K562 (cell line): ENCODE data around the gene WTAP. TPM values are rescaled to one million over a fixed set of nuclear protein-coding genes. Genes with fewer than 3 reads are reported as not detected.

Experiments
- GATA2 ChIP-seq: sonication (generic); formaldehyde crosslinking; IDR thresholded peaks from 2 replicates; pipeline ENCODE4 v1.4.0; 2020; ENCODE audit warnings: mild to moderate bottlenecking, missing genetic modification reagents
- GTF2E2 ChIP-seq: fragments of 200-800 bp; sonication (Bioruptor generic); IDR thresholded peaks from 2 replicates; pipeline ENCODE4 v1.6.1; 2016; ENCODE audit warnings: missing genetic modification characterization, missing compliant biosample characterization
- SAP30 ChIP-seq: fragments of 200-600 bp; sonication (generic); IDR thresholded peaks from 2 replicates; pipeline ENCODE4 v1.6.1; 2012; ENCODE audit warnings: borderline replicate concordance, low read depth, mild to moderate bottlenecking, moderate library complexity, low read length, control low read depth, inconsistent platforms; ENCODE audit not compliant: insufficient read depth, poor library complexity, severe bottlenecking
- SMAD1 ChIP-seq: fragments of 150-350 bp; IDR thresholded peaks from 2 replicates; pipeline ENCODE4 v1.6.1; 2014; ENCODE audit warnings: low read length, low read depth; ENCODE audit not compliant: partially characterized antibody
- SREBF1 ChIP-seq: fragments of 150-350 bp; IDR thresholded peaks from 2 replicates; pipeline ENCODE4 v1.6.1; 2014; ENCODE audit warnings: antibody characterized with exemption, low read depth, low read length, borderline replicate concordance
- SREBF2 ChIP-seq: sonication (generic); formaldehyde crosslinking; IDR thresholded peaks from 2 replicates; pipeline ENCODE4 v1.4.0; 2020; ENCODE audit warnings: mild to moderate bottlenecking, missing genetic modification reagents
- ZBTB7A ChIP-seq: IDR thresholded peaks from 2 replicates; pipeline ENCODE4 v1.6.1; 2011; ENCODE audit warnings: low read depth, mild to moderate bottlenecking, low read length, moderate library complexity, borderline replicate concordance; ENCODE audit not compliant: control insufficient read depth
- polyA plus RNA-seq, 8 experiments: library from polyadenylated mRNA; depleted of rRNA in 4 of 8; stranded (reverse) in 5 of 8; unstranded in 3 of 8; fragments of >200 nt; fragmentation: Nextera tagmentation in 2 of 8; fragmentation: Illumina TruSeq in 1 of 8; extraction: Ambion mirVana in 2 of 8; extraction: Trizol in 1 of 8; gene quantifications; 2 replicates each; pipeline versions ENCODE4 v1.2.1 to v1.2.3, GENCODE V29; 2011 to 2014; ENCODE audit warnings: inconsistent platforms in 1 of 8, missing spikeins in 1 of 8
- total RNA-seq, 7 experiments: library from RNA; depleted of rRNA in 6 of 7; stranded (reverse); fragments of >200 nt in 6 of 7; fragmentation: Illumina TruSeq in 2 of 7; extraction: Trizol in 2 of 7; gene quantifications; 2 replicates each; pipeline versions ENCODE4 v1.2.1 to v1.2.3, GENCODE V29; 2011 to 2021; ENCODE audit warnings: low replicate concordance in 1 of 7
- TF ChIP-seq, protein P1 (sequence below), 2 experiments: IDR thresholded peaks; 2 replicates each; pipeline ENCODE4 v1.6.1; 2011; ENCODE audit warnings: borderline replicate concordance in 1 of 2, control low read depth in 1 of 2, low read depth in 1 of 2, low read length in 1 of 2, mild to moderate bottlenecking in 1 of 2, mixed read lengths in 1 of 2, moderate library complexity in 1 of 2; ENCODE audit not compliant: insufficient read depth in 1 of 2, insufficient read length in 1 of 2, poor library complexity in 1 of 2, severe bottlenecking in 1 of 2; ENCODE audit errors: extremely low read depth in 1 of 2
- TF ChIP-seq, protein P2 (sequence below), 2 experiments: fragments of 450-650 bp; IDR thresholded peaks; 2 replicates each; pipeline ENCODE4 v1.6.1; 2018; ENCODE audit warnings: mild to moderate bottlenecking in 2 of 2, low read depth in 1 of 2; ENCODE audit not compliant: partially characterized antibody in 2 of 2
- TF ChIP-seq, protein P3 (sequence below): fragments of 450-650 bp; IDR thresholded peaks from 2 replicates; pipeline ENCODE4 v1.6.1; 2018; ENCODE audit warnings: mild to moderate bottlenecking, low read depth; ENCODE audit not compliant: partially characterized antibody
- TF ChIP-seq, protein P4 (sequence below): sonication (generic); formaldehyde crosslinking; IDR thresholded peaks from 2 replicates; pipeline ENCODE4 v1.8.0; 2023; ENCODE audit warnings: missing genetic modification reagents, mild to moderate bottlenecking, borderline replicate concordance

Gene WTAP
- total and polyA plus RNA-seq, 9 of the 15 experiments (the other 6 are each of a cell fraction or from before 2014, with no cell fraction given), result 52.4 to 156 (median 110) TPM

DNA sequence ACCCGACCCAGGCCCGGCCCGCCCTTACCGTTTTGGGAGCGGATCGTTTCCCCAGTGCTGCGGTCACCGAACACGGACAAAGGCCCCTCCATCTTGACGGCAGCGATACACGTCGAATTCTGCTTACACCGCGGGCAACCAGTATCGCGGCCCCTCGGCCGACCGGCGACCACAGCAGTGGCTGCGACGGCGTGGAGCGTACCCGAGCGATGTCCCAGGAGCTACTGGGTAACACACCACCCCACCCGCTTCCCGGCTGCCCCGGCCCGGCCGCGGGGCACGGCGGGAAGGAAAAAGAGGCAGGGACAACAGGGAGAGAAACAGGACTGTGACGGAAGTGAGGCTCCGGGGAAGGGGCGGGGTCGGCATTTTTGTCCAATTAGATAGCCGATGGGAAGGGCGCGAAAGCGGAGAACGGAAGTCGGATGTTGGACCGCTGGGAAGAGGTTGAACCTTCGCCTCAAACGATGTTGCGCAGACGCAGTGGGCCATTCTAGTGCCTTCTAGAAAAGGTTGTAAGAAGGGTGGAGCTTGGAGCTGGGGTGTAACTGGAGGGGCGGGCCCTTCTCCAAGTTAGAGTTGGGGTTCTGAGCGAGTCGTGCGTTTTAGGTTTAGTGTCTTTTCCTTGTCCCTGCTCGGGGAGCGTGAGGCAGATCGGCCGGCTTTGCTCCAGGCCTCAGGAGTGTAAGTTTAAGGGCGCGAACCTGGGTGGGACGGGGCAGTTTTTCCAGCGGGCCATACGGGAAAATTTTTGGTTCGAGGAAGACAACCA is 62.3 kb downstream of the WTAP start, which contains the start of gene TCP1 (continued):
- 0 out of 2 replicates have a peak, but pooled peaks have one; percentile 20 for TF ChIP-seq SREBF2 (CRISPR knock-in tag)
- TF ChIP-seq, protein P1, sequence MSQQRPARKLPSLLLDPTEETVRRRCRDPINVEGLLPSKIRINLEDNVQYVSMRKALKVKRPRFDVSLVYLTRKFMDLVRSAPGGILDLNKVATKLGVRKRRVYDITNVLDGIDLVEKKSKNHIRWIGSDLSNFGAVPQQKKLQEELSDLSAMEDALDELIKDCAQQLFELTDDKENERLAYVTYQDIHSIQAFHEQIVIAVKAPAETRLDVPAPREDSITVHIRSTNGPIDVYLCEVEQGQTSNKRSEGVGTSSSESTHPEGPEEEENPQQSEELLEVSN (IDR thresholded peaks at IDR 0.05; ENCODE audit: borderline replicate concordance in 1 of 2, extremely low read depth in 1 of 2, insufficient read depth in 1 of 2, insufficient read length in 1 of 2, low read depth in 1 of 2, low read length in 1 of 2, poor library complexity in 1 of 2, severe bottlenecking in 1 of 2), result peak; percentile 43 to 80
- TF ChIP-seq, protein P2, sequence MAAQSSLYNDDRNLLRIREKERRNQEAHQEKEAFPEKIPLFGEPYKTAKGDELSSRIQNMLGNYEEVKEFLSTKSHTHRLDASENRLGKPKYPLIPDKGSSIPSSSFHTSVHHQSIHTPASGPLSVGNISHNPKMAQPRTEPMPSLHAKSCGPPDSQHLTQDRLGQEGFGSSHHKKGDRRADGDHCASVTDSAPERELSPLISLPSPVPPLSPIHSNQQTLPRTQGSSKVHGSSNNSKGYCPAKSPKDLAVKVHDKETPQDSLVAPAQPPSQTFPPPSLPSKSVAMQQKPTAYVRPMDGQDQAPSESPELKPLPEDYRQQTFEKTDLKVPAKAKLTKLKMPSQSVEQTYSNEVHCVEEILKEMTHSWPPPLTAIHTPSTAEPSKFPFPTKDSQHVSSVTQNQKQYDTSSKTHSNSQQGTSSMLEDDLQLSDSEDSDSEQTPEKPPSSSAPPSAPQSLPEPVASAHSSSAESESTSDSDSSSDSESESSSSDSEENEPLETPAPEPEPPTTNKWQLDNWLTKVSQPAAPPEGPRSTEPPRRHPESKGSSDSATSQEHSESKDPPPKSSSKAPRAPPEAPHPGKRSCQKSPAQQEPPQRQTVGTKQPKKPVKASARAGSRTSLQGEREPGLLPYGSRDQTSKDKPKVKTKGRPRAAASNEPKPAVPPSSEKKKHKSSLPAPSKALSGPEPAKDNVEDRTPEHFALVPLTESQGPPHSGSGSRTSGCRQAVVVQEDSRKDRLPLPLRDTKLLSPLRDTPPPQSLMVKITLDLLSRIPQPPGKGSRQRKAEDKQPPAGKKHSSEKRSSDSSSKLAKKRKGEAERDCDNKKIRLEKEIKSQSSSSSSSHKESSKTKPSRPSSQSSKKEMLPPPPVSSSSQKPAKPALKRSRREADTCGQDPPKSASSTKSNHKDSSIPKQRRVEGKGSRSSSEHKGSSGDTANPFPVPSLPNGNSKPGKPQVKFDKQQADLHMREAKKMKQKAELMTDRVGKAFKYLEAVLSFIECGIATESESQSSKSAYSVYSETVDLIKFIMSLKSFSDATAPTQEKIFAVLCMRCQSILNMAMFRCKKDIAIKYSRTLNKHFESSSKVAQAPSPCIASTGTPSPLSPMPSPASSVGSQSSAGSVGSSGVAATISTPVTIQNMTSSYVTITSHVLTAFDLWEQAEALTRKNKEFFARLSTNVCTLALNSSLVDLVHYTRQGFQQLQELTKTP (IDR thresholded peaks at IDR 0.05; ENCODE audit: low read depth in 1 of 2, partially characterized antibody in 2 of 2), result peak; percentile 49 to 94
- TF ChIP-seq SMAD1, result no peak
- TF ChIP-seq GATA2 (CRISPR knock-in tag), result no peak
- TF ChIP-seq, protein P3, sequence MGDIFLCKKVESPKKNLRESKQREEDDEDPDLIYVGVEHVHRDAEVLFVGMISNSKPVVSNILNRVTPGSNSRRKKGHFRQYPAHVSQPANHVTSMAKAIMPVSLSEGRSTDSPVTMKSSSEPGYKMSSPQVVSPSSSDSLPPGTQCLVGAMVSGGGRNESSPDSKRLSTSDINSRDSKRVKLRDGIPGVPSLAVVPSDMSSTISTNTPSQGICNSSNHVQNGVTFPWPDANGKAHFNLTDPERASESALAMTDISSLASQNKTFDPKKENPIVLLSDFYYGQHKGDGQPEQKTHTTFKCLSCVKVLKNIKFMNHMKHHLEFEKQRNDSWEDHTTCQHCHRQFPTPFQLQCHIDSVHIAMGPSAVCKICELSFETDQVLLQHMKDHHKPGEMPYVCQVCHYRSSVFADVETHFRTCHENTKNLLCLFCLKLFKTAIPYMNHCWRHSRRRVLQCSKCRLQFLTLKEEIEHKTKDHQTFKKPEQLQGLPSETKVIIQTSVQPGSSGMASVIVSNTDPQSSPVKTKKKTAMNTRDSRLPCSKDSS, result no peak
- peak; percentile 27; the same call in 1 of the 2 replicates for TF ChIP-seq ZBTB7A
- peak; percentile 34; the same call in 1 of the 2 replicates for TF ChIP-seq SREBF1
- TF ChIP-seq SAP30, result peak; percentile 41
- TF ChIP-seq, protein P4, sequence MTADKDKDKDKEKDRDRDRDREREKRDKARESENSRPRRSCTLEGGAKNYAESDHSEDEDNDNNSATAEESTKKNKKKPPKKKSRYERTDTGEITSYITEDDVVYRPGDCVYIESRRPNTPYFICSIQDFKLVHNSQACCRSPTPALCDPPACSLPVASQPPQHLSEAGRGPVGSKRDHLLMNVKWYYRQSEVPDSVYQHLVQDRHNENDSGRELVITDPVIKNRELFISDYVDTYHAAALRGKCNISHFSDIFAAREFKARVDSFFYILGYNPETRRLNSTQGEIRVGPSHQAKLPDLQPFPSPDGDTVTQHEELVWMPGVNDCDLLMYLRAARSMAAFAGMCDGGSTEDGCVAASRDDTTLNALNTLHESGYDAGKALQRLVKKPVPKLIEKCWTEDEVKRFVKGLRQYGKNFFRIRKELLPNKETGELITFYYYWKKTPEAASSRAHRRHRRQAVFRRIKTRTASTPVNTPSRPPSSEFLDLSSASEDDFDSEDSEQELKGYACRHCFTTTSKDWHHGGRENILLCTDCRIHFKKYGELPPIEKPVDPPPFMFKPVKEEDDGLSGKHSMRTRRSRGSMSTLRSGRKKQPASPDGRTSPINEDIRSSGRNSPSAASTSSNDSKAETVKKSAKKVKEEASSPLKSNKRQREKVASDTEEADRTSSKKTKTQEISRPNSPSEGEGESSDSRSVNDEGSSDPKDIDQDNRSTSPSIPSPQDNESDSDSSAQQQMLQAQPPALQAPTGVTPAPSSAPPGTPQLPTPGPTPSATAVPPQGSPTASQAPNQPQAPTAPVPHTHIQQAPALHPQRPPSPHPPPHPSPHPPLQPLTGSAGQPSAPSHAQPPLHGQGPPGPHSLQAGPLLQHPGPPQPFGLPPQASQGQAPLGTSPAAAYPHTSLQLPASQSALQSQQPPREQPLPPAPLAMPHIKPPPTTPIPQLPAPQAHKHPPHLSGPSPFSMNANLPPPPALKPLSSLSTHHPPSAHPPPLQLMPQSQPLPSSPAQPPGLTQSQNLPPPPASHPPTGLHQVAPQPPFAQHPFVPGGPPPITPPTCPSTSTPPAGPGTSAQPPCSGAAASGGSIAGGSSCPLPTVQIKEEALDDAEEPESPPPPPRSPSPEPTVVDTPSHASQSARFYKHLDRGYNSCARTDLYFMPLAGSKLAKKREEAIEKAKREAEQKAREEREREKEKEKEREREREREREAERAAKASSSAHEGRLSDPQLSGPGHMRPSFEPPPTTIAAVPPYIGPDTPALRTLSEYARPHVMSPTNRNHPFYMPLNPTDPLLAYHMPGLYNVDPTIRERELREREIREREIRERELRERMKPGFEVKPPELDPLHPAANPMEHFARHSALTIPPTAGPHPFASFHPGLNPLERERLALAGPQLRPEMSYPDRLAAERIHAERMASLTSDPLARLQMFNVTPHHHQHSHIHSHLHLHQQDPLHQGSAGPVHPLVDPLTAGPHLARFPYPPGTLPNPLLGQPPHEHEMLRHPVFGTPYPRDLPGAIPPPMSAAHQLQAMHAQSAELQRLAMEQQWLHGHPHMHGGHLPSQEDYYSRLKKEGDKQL (CRISPR knock-in tag), result no peak
- TF ChIP-seq GTF2E2 (tag), result no peak
